ENCODE measurements around the gene PROCA1. TPM values are rescaled to one million over a fixed set of nuclear protein-coding genes. Genes with fewer than 3 reads are reported as not detected.

The PROCA1 gene
- polyA plus RNA-seq, 1 of the 3 experiments (the other 2 are of a cell fraction): 7.1 TPM

DNA sequence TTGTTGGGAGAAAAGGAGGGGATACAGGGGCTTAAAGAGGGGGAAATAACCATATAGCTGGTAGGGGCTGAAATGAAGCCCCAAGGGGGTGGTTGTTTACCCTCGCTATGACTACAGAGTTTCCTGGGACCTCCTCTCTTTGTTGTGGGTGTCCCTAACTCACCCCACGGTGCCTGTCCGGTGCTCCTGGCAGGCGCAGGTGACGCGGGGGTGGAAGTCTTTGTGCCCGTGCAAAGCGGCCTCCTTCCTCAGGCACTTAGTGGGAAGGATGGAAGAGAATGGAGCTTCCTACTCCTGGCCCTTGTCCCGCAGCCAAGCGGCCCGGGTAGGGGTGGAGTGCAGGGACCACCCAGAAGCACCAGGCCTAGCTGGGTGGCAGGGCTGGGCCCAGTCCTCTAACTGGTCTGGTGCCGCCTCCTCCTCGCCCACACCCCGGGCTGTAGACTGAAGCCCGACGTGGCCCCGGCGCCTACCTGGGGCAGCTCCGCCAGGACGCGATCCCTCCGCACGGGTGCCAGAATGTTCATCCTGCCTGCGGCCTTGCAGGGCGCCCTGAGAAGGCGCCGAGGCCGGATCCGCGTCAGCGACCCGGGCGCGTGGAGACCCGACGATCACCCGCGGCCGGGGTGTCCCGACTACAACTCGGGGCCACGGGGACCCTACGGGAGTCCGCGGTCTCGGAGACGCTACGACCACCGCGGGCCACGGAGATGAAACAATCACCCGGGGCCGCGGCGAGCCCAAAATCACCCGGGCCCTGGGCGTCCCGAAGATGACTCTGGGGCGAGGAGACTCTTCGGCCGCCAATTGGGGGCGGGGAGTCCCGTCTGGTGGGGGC, 5.3 kb upstream of the PROCA1 start:
- H3K4me1 ChIP-seq (ENCODE audit: control insufficient read depth in 1 of 2, insufficient read depth in 2 of 2, low read depth in 1 of 2, low read length in 1 of 2): peaks cover 0 to 5% of the 10 kb centered on the region in 2 experiments; a peak in 2 of 4 replicates
- H3K79me2 ChIP-seq (ENCODE audit: insufficient read depth): peaks cover 23% of the 10 kb centered on the region
- ChIA-PET CTCF (interaction anchor here (1.5 kb wide), 2 partner anchors 9 to 47 kb away, joined by 3 to 12 read pairs; partner anchors contain the start of gene TLCD1), POLR2A (no interaction called here)
- no peaks in the 10 kb centered on the region for H3K9me2 ChIP-seq
- no peaks in the 10 kb centered on the region for H3K9me3 ChIP-seq
- H3K4me3 ChIP-seq (ENCODE audit: low read depth in 2 of 2, low read length in 1 of 2): no peak overlapping the region
- TF ChIP-seq TAF1 (IDR thresholded peaks at IDR 0.05; ENCODE audit: borderline replicate concordance, low read depth, low read length) (no peak), ZBTB33 (IDR thresholded peaks at IDR 0.05; ENCODE audit: borderline replicate concordance, low read depth) (no peak), JUND (IDR thresholded peaks at IDR 0.05) (no peak), RCOR1 (IDR thresholded peaks at IDR 0.05; ENCODE audit: low read length) (no peak), USF1 (IDR thresholded peaks at IDR 0.05; ENCODE audit: borderline replicate concordance, low read depth) (no peak), NFIC (IDR thresholded peaks at IDR 0.05; ENCODE audit: borderline replicate concordance) (no peak), RFX5 (IDR thresholded peaks at IDR 0.05; ENCODE audit: low read length) (no peak), SIN3A (IDR thresholded peaks at IDR 0.05; ENCODE audit: borderline replicate concordance, low read depth, low read length) (no peak), NRF1 (IDR thresholded peaks at IDR 0.05; ENCODE audit: low read depth, low read length) (no peak), MAX (IDR thresholded peaks at IDR 0.05; ENCODE audit: low read depth) (no peak)
- TF ChIP-seq, protein P1, sequence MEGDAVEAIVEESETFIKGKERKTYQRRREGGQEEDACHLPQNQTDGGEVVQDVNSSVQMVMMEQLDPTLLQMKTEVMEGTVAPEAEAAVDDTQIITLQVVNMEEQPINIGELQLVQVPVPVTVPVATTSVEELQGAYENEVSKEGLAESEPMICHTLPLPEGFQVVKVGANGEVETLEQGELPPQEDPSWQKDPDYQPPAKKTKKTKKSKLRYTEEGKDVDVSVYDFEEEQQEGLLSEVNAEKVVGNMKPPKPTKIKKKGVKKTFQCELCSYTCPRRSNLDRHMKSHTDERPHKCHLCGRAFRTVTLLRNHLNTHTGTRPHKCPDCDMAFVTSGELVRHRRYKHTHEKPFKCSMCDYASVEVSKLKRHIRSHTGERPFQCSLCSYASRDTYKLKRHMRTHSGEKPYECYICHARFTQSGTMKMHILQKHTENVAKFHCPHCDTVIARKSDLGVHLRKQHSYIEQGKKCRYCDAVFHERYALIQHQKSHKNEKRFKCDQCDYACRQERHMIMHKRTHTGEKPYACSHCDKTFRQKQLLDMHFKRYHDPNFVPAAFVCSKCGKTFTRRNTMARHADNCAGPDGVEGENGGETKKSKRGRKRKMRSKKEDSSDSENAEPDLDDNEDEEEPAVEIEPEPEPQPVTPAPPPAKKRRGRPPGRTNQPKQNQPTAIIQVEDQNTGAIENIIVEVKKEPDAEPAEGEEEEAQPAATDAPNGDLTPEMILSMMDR (IDR thresholded peaks at IDR 0.05): no peak
- peaks cover 9 to 18% of the 10 kb centered on the region in 2 experiments for H3K36me3 ChIP-seq (replicated peaks in 1 of 2; ENCODE audit: control insufficient read depth in 1 of 2, insufficient read depth in 2 of 2, low read length in 1 of 2)
- H3K27ac ChIP-seq (ENCODE audit: low read depth in 2 of 2, low read length in 1 of 2): no peak overlapping the region
- H2AFZ ChIP-seq (ENCODE audit: low read depth): no peak overlapping the region
- peaks cover 28% of the 10 kb centered on the region for H3F3A ChIP-seq (replicated peaks; ENCODE audit: insufficient read depth)
- no peak overlapping the region for H3K4me2 ChIP-seq
- H3K9ac ChIP-seq: no peak overlapping the region
- H4K20me1 ChIP-seq (ENCODE audit: insufficient read depth): peaks cover 13% of the 10 kb centered on the region
- H3K27me3 ChIP-seq (ENCODE audit: insufficient read depth): no peaks in the 10 kb centered on the region
- WGBS (ENCODE audit: low lambda C conversion rate): 85% methylated on average over 49 of the region's 63 CpGs
- no peak for DNase-seq
